Lower lobe of right lung (tissue), 2 donors: ENCODE results near the gene WAPL. TPM values are rescaled to one million over a fixed set of nuclear protein-coding genes. Genes with fewer than 3 reads are reported as not detected.
"Not testable (repeated sequence)": the region's sequence is repeated elsewhere in the genome, so short reads cannot be mapped to it uniquely, and the experiment has no call there.

Source experiments
- ATAC-seq, 2 donors: fragments of 200-7000 bp; cut with Tn5 transposase; one replicate each; pipeline ENCODE4 v1.9.1; 2020 to 2022; ENCODE audit warnings: mild to moderate bottlenecking in 2 of 2, moderate library complexity in 2 of 2
- DNase-seq: peaks from one replicate; pipeline ENCODE4 v3.0.0-alpha.2; 2020
- H3K27ac ChIP-seq: fragments of 200-600 bp; one replicate; pipeline ENCODE4 v1.8.0; 2022
- H3K27me3 ChIP-seq: fragments of 200-600 bp; one replicate; pipeline ENCODE4 v1.8.0; 2022; ENCODE audit warnings: low read depth
- H3K36me3 ChIP-seq: fragments of 200-600 bp; one replicate; pipeline ENCODE4 v1.8.0; 2022; ENCODE audit warnings: mild to moderate bottlenecking
- H3K4me1 ChIP-seq: fragments of 200-600 bp; one replicate; pipeline ENCODE4 v1.8.0; 2022
- H3K4me3 ChIP-seq: fragments of 200-600 bp; one replicate; pipeline ENCODE4 v1.8.0; 2022; ENCODE audit warnings: mild to moderate bottlenecking
- H3K9me3 ChIP-seq: fragments of 200-600 bp; one replicate; pipeline ENCODE4 v1.8.0; 2022
- CTCF ChIP-seq: fragments of 200-600 bp; IDR thresholded peaks from one replicate; pipeline ENCODE4 v1.8.0; 2022; ENCODE audit warnings: antibody characterized with exemption, mild to moderate bottlenecking
- intact Hi-C: fragments of 100-400 bp; cut with DNase I; formaldehyde crosslinking; loops from one replicate; pipeline ENCODE4 v1.11.0; 2022
- total RNA-seq: library from RNA; stranded (reverse); fragmentation: NEBNext Ultra II Directional; extraction: Animal tissue kit (Norgen Biotek cat#: 25700); gene quantifications from one replicate; pipeline ENCODE4 v1.2.1, GENCODE V29; 2021
- donor health status: DM: no; HTN: yes; CAD: no; lungs with severe emphysema.

WAPL gene
- total RNA-seq, 1 donor from 2014 or later: 38.2 TPM

DNA sequence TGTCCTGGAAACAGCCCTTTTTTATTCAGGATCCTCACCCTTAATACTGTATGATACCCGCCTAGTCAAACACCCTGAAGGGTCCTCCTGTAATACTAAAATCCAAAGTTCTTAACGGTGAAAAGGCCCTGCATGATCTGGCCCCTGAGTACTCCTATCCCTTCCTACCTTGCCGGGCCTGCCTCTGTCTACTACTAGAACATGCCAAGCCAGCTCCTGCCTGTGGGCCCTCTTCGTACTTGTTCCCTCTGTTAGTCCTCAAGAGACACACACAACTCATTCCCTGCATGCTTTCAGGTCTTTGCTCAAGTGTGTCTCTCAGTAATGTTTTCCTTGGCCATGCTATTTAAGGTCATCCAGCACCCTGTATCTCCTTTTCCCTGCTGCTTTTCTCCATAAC, 5.0 kb upstream of the WAPL start:
- Histone ChIP-seq H3K4me1 (peaks cover 26% of the 10 kb centered on the region), H3K27me3 (no peaks in the 10 kb centered on the region), H3K4me3 (no peak overlapping the region), H3K36me3 (no peaks in the 10 kb centered on the region), H3K27ac (no peak overlapping the region), H3K9me3 (no peaks in the 10 kb centered on the region)
- DNase-seq (no peak), ATAC-seq (peak in 1 of 2 donors; percentile 18)
- intact Hi-C loops: no loop called here
- no peak for TF ChIP-seq CTCF

DNA sequence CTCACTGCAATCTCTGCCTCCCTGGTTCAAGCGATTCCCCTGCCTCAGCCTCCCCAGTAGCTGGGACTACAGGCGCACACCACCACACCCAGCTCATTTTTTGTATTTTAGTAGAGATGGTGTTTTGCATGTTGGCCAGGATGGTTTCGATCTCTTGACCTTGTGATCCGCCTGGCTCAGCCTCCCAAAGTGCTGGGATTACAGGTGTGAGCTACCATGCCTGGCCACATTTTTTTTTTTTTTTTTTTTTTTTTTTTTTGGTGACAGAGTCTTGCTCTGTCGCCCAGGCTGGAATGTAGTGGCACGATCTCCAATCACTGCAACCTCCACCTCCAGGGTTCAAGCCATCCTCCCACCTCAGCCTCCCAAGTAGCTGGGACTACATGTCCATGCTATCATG, 4.1 kb upstream of the WAPL start:
- intact Hi-C loops, H3K27ac ChIP-seq: not testable (repeated sequence)

DNA sequence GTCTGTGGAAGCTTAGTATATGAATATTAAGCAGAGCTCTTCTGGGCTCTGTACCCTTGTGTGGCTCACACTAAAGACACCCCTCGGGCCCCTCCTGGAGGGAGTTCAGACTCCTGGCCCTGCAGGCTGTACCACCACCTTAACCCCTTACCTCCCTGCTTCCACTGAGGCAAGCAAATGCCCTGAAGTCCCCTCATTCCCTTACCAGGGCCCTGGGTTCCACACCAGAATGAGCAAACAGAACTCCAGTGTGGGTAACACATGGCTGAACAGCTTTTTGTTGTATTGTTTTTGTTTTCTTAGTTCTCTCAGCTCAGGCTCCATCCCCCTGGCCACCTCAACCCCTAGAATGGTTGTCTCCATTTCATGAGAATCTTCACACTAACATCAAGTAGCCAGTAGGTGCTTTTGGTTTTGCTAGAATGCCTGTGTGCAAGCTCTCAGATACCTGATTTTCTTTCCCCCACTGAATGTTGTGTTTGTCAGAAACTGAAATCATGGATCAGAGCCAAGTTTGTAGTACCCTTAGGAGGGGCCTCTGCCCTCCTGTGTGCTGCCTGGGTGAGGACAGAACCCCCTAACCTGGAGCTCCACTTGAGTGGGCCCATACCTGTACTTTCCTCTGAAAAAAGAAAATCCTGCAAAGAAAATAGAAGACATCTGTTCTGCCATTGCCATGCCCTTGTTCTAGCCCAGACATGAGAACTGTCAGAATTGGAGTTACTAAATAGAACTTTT, 2.8 kb upstream of the WAPL start:
- no peak for DNase-seq
- no peaks in the 10 kb centered on the region for H3K36me3 ChIP-seq
- no peaks in the 10 kb centered on the region for H3K27me3 ChIP-seq
- TF ChIP-seq CTCF: no peak
- no peak for ATAC-seq
- H3K4me1 ChIP-seq: peaks cover 38% of the 10 kb centered on the region
- intact Hi-C loops: no loop called here
- no peaks in the 10 kb centered on the region for H3K9me3 ChIP-seq
- no peak overlapping the region for H3K27ac ChIP-seq
- H3K4me3 ChIP-seq: no peak overlapping the region

More for the DNA sequence above, 4.1 kb upstream of the WAPL start:
- not testable (repeated sequence) for H3K27me3 ChIP-seq, H3K9me3 ChIP-seq, DNase-seq, H3K36me3 ChIP-seq, H3K4me3 ChIP-seq, ATAC-seq
- H3K4me1 ChIP-seq: peaks cover 26% of the 10 kb centered on the region

DNA sequence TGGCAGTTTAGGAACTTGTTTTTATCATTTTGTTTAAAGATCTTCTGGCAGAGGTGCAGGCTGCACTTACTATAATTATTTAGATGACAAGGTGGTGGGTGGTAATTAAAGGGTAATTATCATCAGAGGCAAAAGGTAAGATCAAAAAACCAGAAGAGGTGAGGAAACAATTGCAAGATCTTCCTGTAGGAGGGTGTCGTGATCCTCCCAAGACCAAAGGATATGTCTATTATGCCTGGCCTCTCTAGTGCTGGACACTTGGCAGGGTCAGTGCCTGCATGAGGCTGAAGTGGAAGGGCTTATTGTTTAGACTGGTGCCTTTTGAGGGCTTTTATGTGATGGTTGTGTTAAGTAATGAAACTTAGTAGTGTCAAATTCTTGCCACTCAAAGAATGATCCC, 1.8 kb upstream of the WAPL start:
- H3K36me3 ChIP-seq: no peaks in the 10 kb centered on the region
- intact Hi-C loops: no loop called here
- peak; percentile 20 for TF ChIP-seq CTCF
- H3K27ac ChIP-seq: no peak overlapping the region
- no peak for DNase-seq
- peaks cover 47% of the 10 kb centered on the region for H3K4me1 ChIP-seq
- no peak for ATAC-seq
- no peak overlapping the region for H3K4me3 ChIP-seq
- H3K27me3 ChIP-seq: no peaks in the 10 kb centered on the region
- no peaks in the 10 kb centered on the region for H3K9me3 ChIP-seq

- ATAC-seq (no peak), DNase-seq (no peak)
- Histone ChIP-seq H3K4me1 (peaks cover 55% of the 10 kb centered on the region), H3K36me3 (peaks cover 3% of the 10 kb centered on the region), H3K27ac (peak overlapping the region; percentile 97), H3K9me3 (no peaks in the 10 kb centered on the region), H3K4me3 (peak overlapping the region; percentile 99), H3K27me3 (no peaks in the 10 kb centered on the region)
- TF ChIP-seq CTCF: no peak
- intact Hi-C loops: no loop called here
Observed at GRCh38 chr10:86522510-86522855, 891 bp upstream of the WAPL start.

- peaks cover 69% of the 10 kb centered on the region for H3K4me1 ChIP-seq
- intact Hi-C loops: no loop called here
Observed at GRCh38 chr10:86520871-86521677, 518 bp downstream of the WAPL start.

More at GRCh38 chr10:86520871-86521677, 518 bp downstream of the WAPL start:
- peak overlapping the region; percentile 97 for H3K27ac ChIP-seq
- DNase-seq (peak; percentile 73), ATAC-seq (peak; percentile 68 to 70)
- peak overlapping the region; percentile 99 for H3K4me3 ChIP-seq
- H3K9me3 ChIP-seq: no peaks in the 10 kb centered on the region
- H3K27me3 ChIP-seq: no peaks in the 10 kb centered on the region
- TF ChIP-seq CTCF: no peak
- H3K36me3 ChIP-seq: peaks cover 17% of the 10 kb centered on the region
